Neural progenitor cell (in vitro differentiated cells): ENCODE measurements around the gene PCDH15.

Source experiments
- CTCF ChIP-seq: fragments of 200-600 bp; sonication (generic); IDR thresholded peaks from 2 replicates; pipeline ENCODE4 v1.5.1; 2017; ENCODE audit warnings: antibody characterized with exemption, mild to moderate bottlenecking
- EZH2 ChIP-seq: fragments of 200-600 bp; sonication (generic); IDR thresholded peaks from 2 replicates; pipeline ENCODE4 v1.6.1; 2017; ENCODE audit warnings: antibody characterized with exemption, mild to moderate bottlenecking, moderate library complexity
- EZH2phosphoT487 ChIP-seq: fragments of 200-600 bp; sonication (generic); IDR thresholded peaks from 2 replicates; pipeline ENCODE4 v1.6.1; 2017; ENCODE audit warnings: antibody characterized with exemption

GRCh38 chr10:54833029-54833428 lies 32.0 kb upstream of the PCDH15 start:
- TF ChIP-seq CTCF, result no peak
- TF ChIP-seq EZH2, result no peak
- no peak for TF ChIP-seq EZH2phosphoT487
